ENCODE measurements around the gene USP32. TPM values are rescaled to one million over a fixed set of nuclear protein-coding genes. Genes with fewer than 3 reads are reported as not detected.
"Not testable (repeated sequence)": the region's sequence is repeated elsewhere in the genome, so short reads cannot be mapped to it uniquely, and the experiment has no call there.

USP32 gene
- total RNA-seq, 1 donor from 2014 or later = 41.6 TPM

- DNase-seq (ENCODE audit: low read depth, low spot score) = no peak
Observed at GRCh38 chr17:60247836-60248461, 144.0 kb downstream of the USP32 start.

GRCh38 chr17:60244656-60245055, 147.3 kb downstream of the USP32 start:
- DNase-seq (ENCODE audit: low read depth, low spot score) = no peak

GRCh38 chr17:60240290-60240689, 151.6 kb downstream of the USP32 start:
- no peak for DNase-seq (ENCODE audit: low read depth, low spot score)

- DNase-seq (ENCODE audit: low read depth, low spot score) = no peak
Observed at GRCh38 chr17:60231691-60232090, 160.2 kb downstream of the USP32 start.

GRCh38 chr17:60231234-60231633, 160.7 kb downstream of the USP32 start:
- no peak for DNase-seq (ENCODE audit: low read depth, low spot score)

GRCh38 chr17:60230358-60230757, 161.6 kb downstream of the USP32 start:
- no peak for DNase-seq (ENCODE audit: low read depth, low spot score)

GRCh38 chr17:60229188-60229802, 162.6 kb downstream of the USP32 start:
- no peak for DNase-seq (ENCODE audit: low read depth, low spot score)

GRCh38 chr17:60227276-60227675, 164.7 kb downstream of the USP32 start:
- DNase-seq (ENCODE audit: low read depth, low spot score) = not testable (repeated sequence)

GRCh38 chr17:60224064-60224463, 167.9 kb downstream of the USP32 start:
- DNase-seq (ENCODE audit: low read depth, low spot score) = no peak

- DNase-seq (ENCODE audit: low read depth, low spot score) = peak; percentile 22
Observed at GRCh38 chr17:60223456-60223855, 168.5 kb downstream of the USP32 start.

- not testable (repeated sequence) for DNase-seq (ENCODE audit: low read depth, low spot score)
Observed at GRCh38 chr17:60218774-60219173, 173.2 kb downstream of the USP32 start.

- not testable (repeated sequence) for DNase-seq (ENCODE audit: low read depth, low spot score)
Observed at GRCh38 chr17:60215895-60216294, 176.0 kb downstream of the USP32 start.

- not testable (repeated sequence) for DNase-seq (ENCODE audit: low read depth, low spot score)
Observed at GRCh38 chr17:60211282-60211681, 180.7 kb downstream of the USP32 start.

GRCh38 chr17:60208302-60208701, 183.6 kb downstream of the USP32 start:
- DNase-seq (ENCODE audit: low read depth, low spot score) = not testable (repeated sequence)

- DNase-seq (ENCODE audit: low read depth, low spot score) = not testable (repeated sequence)
Observed at GRCh38 chr17:60205782-60206181, 186.2 kb downstream of the USP32 start.

- not testable (repeated sequence) for DNase-seq (ENCODE audit: low read depth, low spot score)
Observed at GRCh38 chr17:60198630-60199029, 193.3 kb downstream of the USP32 start.

GRCh38 chr17:60194141-60194540, 197.8 kb downstream of the USP32 start:
- DNase-seq (ENCODE audit: low read depth, low spot score) = not testable (repeated sequence)

GRCh38 chr17:60193482-60193881, 198.5 kb downstream of the USP32 start:
- DNase-seq (ENCODE audit: low read depth, low spot score) = no peak

GRCh38 chr17:60193032-60193431, 198.9 kb downstream of the USP32 start:
- not testable (repeated sequence) for DNase-seq (ENCODE audit: low read depth, low spot score)

GRCh38 chr17:60190032-60190431, 201.9 kb downstream of the USP32 start:
- not testable (repeated sequence) for DNase-seq (ENCODE audit: low read depth, low spot score)

- no peak for DNase-seq (ENCODE audit: low read depth, low spot score)
Observed at GRCh38 chr17:60188759-60189158, 203.2 kb downstream of the USP32 start.

GRCh38 chr17:60186846-60187745, 204.8 kb downstream of the USP32 start:
- DNase-seq (ENCODE audit: low read depth, low spot score) = not testable (repeated sequence)

All from pulmonary artery endothelial cell (primary cell).